Activated CD4-positive, alpha-beta T cell treated with anti-CD3 and anti-CD28 coated beads, Interleukin-2, amount 10 ng/mL, durations not matched to agents 7 days and 5 days (primary cell): ENCODE measurements around the gene C1orf105. TPM values are rescaled to one million over a fixed set of nuclear protein-coding genes. Genes with fewer than 3 reads are reported as not detected.

Source experiments
- CTCF ChIA-PET: fragments of 350-600 bp; sonication (Branson Sonifier 250); formaldehyde crosslinking; loops from one replicate; lab custom pipeline; 2021; ENCODE audit warnings: antibody characterized with exemption; lab: Charles Lee
- POLR2A ChIA-PET: fragments of 350-600 bp; sonication (Branson Sonifier 250); formaldehyde crosslinking; loops from one replicate; lab custom pipeline; 2021; ENCODE audit warnings: antibody characterized with exemption; lab: Charles Lee
- DNase-seq: peaks from one replicate; pipeline ENCODE4 v3.0.0-alpha.2; 2020
- H3K27ac Mint-ChIP-seq: one replicate; pipeline ENCODE4 v1.8.0; 2021; ENCODE audit warnings: mild to moderate bottlenecking, moderate library complexity, mixed read lengths
- H3K27me3 Mint-ChIP-seq: one replicate; pipeline ENCODE4 v1.8.0; 2021; ENCODE audit warnings: mixed read lengths
- H3K36me3 Mint-ChIP-seq: one replicate; pipeline ENCODE4 v1.8.0; 2021; ENCODE audit warnings: low read depth, mixed read lengths
- H3K4me1 Mint-ChIP-seq: one replicate; pipeline ENCODE4 v1.8.0; 2021; ENCODE audit warnings: mixed read lengths
- H3K4me3 Mint-ChIP-seq: one replicate; pipeline ENCODE4 v1.8.0; 2021; ENCODE audit warnings: mild to moderate bottlenecking, moderate library complexity, mixed read lengths
- H3K9me3 Mint-ChIP-seq: one replicate; pipeline ENCODE4 v1.8.0; 2021; ENCODE audit warnings: mixed read lengths
- total RNA-seq, 2 experiments: library from RNA; stranded (reverse); gene quantifications; one replicate each; pipeline ENCODE4 v1.2.3, GENCODE V29; 2021

Gene C1orf105
- total RNA-seq, 2 experiments from 2014 or later = not detected

GRCh38 chr1:172398193-172398592 lies 22.3 kb upstream of the C1orf105 start:
- no peak overlapping the region for H3K27ac Mint-ChIP-seq
- ChIA-PET POLR2A (no interaction called here), CTCF (interaction anchor here (1.8 kb wide), 2 partner anchors 8 to 412 kb away, joined by 6 to 7 read pairs; no protein-coding TSS in a partner anchor)
- H3K36me3 Mint-ChIP-seq = peaks cover 6% of the 10 kb centered on the region
- H3K9me3 Mint-ChIP-seq = no peaks in the 10 kb centered on the region
- H3K27me3 Mint-ChIP-seq = no peaks in the 10 kb centered on the region
- H3K4me3 Mint-ChIP-seq = no peak overlapping the region
- peaks cover 64% of the 10 kb centered on the region for H3K4me1 Mint-ChIP-seq
- no peak for DNase-seq

- H3K27me3 Mint-ChIP-seq = no peaks in the 10 kb centered on the region
- peak overlapping the region; percentile 37 for H3K4me3 Mint-ChIP-seq
- H3K9me3 Mint-ChIP-seq = no peaks in the 10 kb centered on the region
- H3K27ac Mint-ChIP-seq = peak overlapping the region; percentile 75
- CTCF ChIA-PET = interaction anchor here (0.7 to 1.8 kb wide), 11 partner anchors 9 to 415 kb away, joined by 3 to 8 read pairs (median 3); no protein-coding TSS in a partner anchor
- H3K4me1 Mint-ChIP-seq = peaks cover 61% of the 10 kb centered on the region
- H3K36me3 Mint-ChIP-seq = peaks cover 6% of the 10 kb centered on the region
- DNase-seq = peak; percentile 15
- POLR2A ChIA-PET = no interaction called here
These were observed 21.3 kb upstream of the C1orf105 start for GRCh38 chr1:172398970-172399755.

- CTCF ChIA-PET = interaction anchor here (0.7 to 1.8 kb wide), 11 partner anchors 10 to 416 kb away, joined by 3 to 8 read pairs (median 3); no protein-coding TSS in a partner anchor
- no peaks in the 10 kb centered on the region for H3K9me3 Mint-ChIP-seq
- H3K27ac Mint-ChIP-seq = no peak overlapping the region
- H3K27me3 Mint-ChIP-seq = no peaks in the 10 kb centered on the region
- H3K4me1 Mint-ChIP-seq = peaks cover 52% of the 10 kb centered on the region
- POLR2A ChIA-PET = no interaction called here
- no peak for DNase-seq
- H3K4me3 Mint-ChIP-seq = peak overlapping the region; percentile 37
- peaks cover 2% of the 10 kb centered on the region for H3K36me3 Mint-ChIP-seq
These were observed 20.4 kb upstream of the C1orf105 start for GRCh38 chr1:172399756-172400721.

- Mint-ChIP-seq H3K4me1 (peaks cover 45% of the 10 kb centered on the region), H3K9me3 (no peaks in the 10 kb centered on the region), H3K36me3 (peaks cover 2% of the 10 kb centered on the region), H3K4me3 (no peak overlapping the region), H3K27ac (no peak overlapping the region), H3K27me3 (no peaks in the 10 kb centered on the region)
- POLR2A ChIA-PET = no interaction called here
- CTCF ChIA-PET = interaction anchor here (1.0 to 1.6 kb wide), 2 partner anchors 46 to 756 kb away, joined by 3 read pairs; no protein-coding TSS in a partner anchor
- DNase-seq = no peak
These were observed 19.8 kb upstream of the C1orf105 start for GRCh38 chr1:172400722-172401105.

- ChIA-PET POLR2A (no interaction called here), CTCF (interaction anchor here (1.0 kb wide), 1 partner anchor 757 kb away, joined by 3 read pairs; no protein-coding TSS in a partner anchor)
- no peak overlapping the region for H3K27ac Mint-ChIP-seq
- peaks cover 43% of the 10 kb centered on the region for H3K4me1 Mint-ChIP-seq
- no peaks in the 10 kb centered on the region for H3K9me3 Mint-ChIP-seq
- no peak for DNase-seq
- H3K36me3 Mint-ChIP-seq = peaks cover 2% of the 10 kb centered on the region
- no peaks in the 10 kb centered on the region for H3K27me3 Mint-ChIP-seq
- H3K4me3 Mint-ChIP-seq = no peak overlapping the region
These were observed 19.0 kb upstream of the C1orf105 start for GRCh38 chr1:172401477-172401876.

- Mint-ChIP-seq H3K36me3 (peaks cover 2% of the 10 kb centered on the region), H3K4me3 (no peak overlapping the region), H3K9me3 (no peaks in the 10 kb centered on the region), H3K27me3 (no peaks in the 10 kb centered on the region), H3K4me1 (peaks cover 43% of the 10 kb centered on the region), H3K27ac (no peak overlapping the region)
- ChIA-PET CTCF (no interaction called here), POLR2A (no interaction called here)
- DNase-seq = no peak
These were observed 18.6 kb upstream of the C1orf105 start for GRCh38 chr1:172401892-172402291.

GRCh38 chr1:172402878-172403569 lies 17.5 kb upstream of the C1orf105 start:
- ChIA-PET POLR2A (no interaction called here), CTCF (interaction anchor here (1.0 kb wide), 1 partner anchor 17 kb away, joined by 3 read pairs; no protein-coding TSS in a partner anchor)
- H3K9me3 Mint-ChIP-seq = no peaks in the 10 kb centered on the region
- H3K27me3 Mint-ChIP-seq = no peaks in the 10 kb centered on the region
- no peak overlapping the region for H3K4me3 Mint-ChIP-seq
- H3K36me3 Mint-ChIP-seq = no peaks in the 10 kb centered on the region
- DNase-seq = no peak
- H3K4me1 Mint-ChIP-seq = peaks cover 35% of the 10 kb centered on the region
- H3K27ac Mint-ChIP-seq = no peak overlapping the region

- no peak overlapping the region for H3K4me3 Mint-ChIP-seq
- H3K27ac Mint-ChIP-seq = no peak overlapping the region
- H3K9me3 Mint-ChIP-seq = no peaks in the 10 kb centered on the region
- POLR2A ChIA-PET = no interaction called here
- no peaks in the 10 kb centered on the region for H3K36me3 Mint-ChIP-seq
- peaks cover 24% of the 10 kb centered on the region for H3K4me1 Mint-ChIP-seq
- CTCF ChIA-PET = interaction anchor here (0.7 kb wide), 1 partner anchor 324 kb away, joined by 3 read pairs; no protein-coding TSS in a partner anchor
- DNase-seq = no peak
- no peaks in the 10 kb centered on the region for H3K27me3 Mint-ChIP-seq
These were observed 16.4 kb upstream of the C1orf105 start for GRCh38 chr1:172404121-172404520.

GRCh38 chr1:172405912-172406311 lies 14.6 kb upstream of the C1orf105 start:
- CTCF ChIA-PET = interaction anchor here (0.6 kb wide), 1 partner anchor 11 kb away, joined by 8 read pairs; no protein-coding TSS in a partner anchor
- H3K9me3 Mint-ChIP-seq = no peaks in the 10 kb centered on the region
- H3K27ac Mint-ChIP-seq = no peak overlapping the region
- no peak overlapping the region for H3K4me3 Mint-ChIP-seq
- POLR2A ChIA-PET = no interaction called here
- no peaks in the 10 kb centered on the region for H3K36me3 Mint-ChIP-seq
- H3K4me1 Mint-ChIP-seq = peaks cover 6% of the 10 kb centered on the region
- H3K27me3 Mint-ChIP-seq = no peaks in the 10 kb centered on the region
- no peak for DNase-seq

GRCh38 chr1:172406968-172407367 lies 13.5 kb upstream of the C1orf105 start:
- peaks cover 6% of the 10 kb centered on the region for H3K4me1 Mint-ChIP-seq
- CTCF ChIA-PET = no interaction called here

GRCh38 chr1:172408958-172409357 lies 11.5 kb upstream of the C1orf105 start:
- Mint-ChIP-seq H3K36me3 (no peaks in the 10 kb centered on the region), H3K27me3 (no peaks in the 10 kb centered on the region), H3K4me1 (no peaks in the 10 kb centered on the region), H3K9me3 (no peaks in the 10 kb centered on the region), H3K27ac (no peak overlapping the region), H3K4me3 (no peak overlapping the region)
- no peak for DNase-seq
- ChIA-PET CTCF (no interaction called here), POLR2A (interaction anchor here (0.5 kb wide), 1 partner anchor 654 kb away, joined by 4 read pairs; no protein-coding TSS in a partner anchor)

More at GRCh38 chr1:172406968-172407367, 13.5 kb upstream of the C1orf105 start:
- H3K27ac Mint-ChIP-seq = no peak overlapping the region
- no peaks in the 10 kb centered on the region for H3K36me3 Mint-ChIP-seq
- POLR2A ChIA-PET = interaction anchor here (0.6 kb wide), 1 partner anchor 48 kb away, joined by 3 read pairs; no protein-coding TSS in a partner anchor
- DNase-seq = no peak
- H3K4me3 Mint-ChIP-seq = no peak overlapping the region
- no peaks in the 10 kb centered on the region for H3K9me3 Mint-ChIP-seq
- H3K27me3 Mint-ChIP-seq = no peaks in the 10 kb centered on the region

- no peaks in the 10 kb centered on the region for H3K36me3 Mint-ChIP-seq
- no peak overlapping the region for H3K4me3 Mint-ChIP-seq
- H3K4me1 Mint-ChIP-seq = no peaks in the 10 kb centered on the region
- CTCF ChIA-PET = no interaction called here
- POLR2A ChIA-PET = no interaction called here
- H3K27me3 Mint-ChIP-seq = no peaks in the 10 kb centered on the region
- no peaks in the 10 kb centered on the region for H3K9me3 Mint-ChIP-seq
- H3K27ac Mint-ChIP-seq = no peak overlapping the region
- DNase-seq = no peak
These were observed 10.5 kb upstream of the C1orf105 start for GRCh38 chr1:172410027-172410426.
